NCI-H1417 (cell line): ENCODE results near the gene CCDC85A.
"Not testable (repeated sequence)": the region's sequence is repeated elsewhere in the genome, so short reads cannot be mapped to it uniquely, and the experiment has no call there.

ENCODE experiments used
- DNase-seq, 3 experiments: peaks; one replicate each; lab custom pipeline; 2025; lab: John Stamatoyannopoulos, UW

The CCDC85A gene

DNA sequence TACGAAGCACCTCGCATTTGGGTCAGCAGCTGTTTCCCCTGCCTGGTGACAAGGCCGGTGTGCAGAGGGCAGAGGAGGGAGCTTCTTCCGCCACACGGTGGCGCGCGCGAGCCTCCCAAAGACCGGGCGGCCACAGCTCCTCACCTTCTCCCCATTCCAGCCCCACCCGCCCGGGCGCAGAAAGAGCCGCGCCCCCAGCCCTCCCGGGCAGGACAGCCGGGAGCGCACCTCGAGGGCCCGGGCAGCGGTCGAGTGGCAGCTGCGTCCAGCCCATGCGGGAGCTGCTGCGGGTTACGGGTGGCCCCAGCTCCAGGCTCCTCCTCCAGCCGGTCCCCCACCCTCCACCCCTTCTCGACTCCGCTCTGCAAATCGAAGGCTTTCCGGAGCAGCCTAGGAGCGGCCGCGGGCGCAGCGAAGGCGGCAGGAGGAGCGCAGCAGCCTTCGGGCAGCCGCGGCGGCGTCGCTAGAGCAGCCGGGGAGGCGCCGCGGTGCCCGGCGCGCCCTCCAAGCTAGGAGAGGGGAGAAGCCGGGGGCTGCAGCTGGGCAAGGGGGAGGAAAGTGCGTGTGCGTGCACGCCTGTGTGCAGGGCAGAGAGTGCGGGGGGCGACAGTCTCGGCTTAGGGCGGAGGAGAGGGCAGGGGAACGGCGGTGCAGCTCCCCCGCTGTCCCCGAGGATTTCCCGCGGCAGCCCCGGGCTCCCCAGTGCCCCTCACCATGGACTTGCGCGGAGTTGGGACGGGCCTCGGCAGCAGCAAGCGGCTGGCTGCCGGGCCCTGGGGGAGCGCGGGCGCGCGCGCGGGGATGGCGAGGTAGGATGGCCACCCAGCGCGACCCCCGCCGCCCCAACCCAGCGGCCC, at the start of gene CCDC85A:
CCDC85A (plus strand) TSS at position 348 of the 857 bp plus-strand sequence. CDS start 635 bp downstream, outside the sequence.
- DNase-seq, result peak; percentile 88 to 99 (median 97)

- DNase-seq, result no peak
These were observed 48.9 kb upstream of the CCDC85A start for GRCh38 chr2:56134861-56135260.

DNA sequence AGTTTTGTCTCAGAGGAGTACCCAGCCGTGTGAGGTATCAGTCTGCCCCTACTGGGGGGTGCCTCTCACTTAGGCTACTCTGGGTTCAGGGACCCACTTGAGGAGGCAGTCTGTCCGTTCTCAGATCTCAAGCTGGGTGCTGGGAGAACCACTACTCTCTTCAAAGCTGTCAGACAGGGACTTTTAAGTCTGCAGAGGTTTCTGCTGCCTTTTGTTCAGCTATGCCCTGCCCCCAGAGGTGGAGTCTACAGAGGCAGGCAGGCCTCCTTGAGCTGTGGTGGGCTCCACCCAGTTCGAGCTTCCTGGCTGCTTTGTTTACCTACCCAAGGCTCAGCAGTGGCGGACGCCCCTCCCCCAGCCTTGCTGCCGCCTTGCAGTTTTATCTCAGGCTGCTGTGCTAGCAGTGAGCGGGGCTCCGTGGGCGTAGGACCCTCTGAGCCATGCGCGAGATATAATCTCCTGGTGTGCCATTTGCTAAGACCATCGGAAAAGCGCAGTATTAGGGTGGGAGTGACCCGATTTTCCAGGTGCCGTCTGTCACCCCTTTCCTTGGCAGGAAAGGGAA, 41.2 kb upstream of the CCDC85A start:
- DNase-seq, result not testable (repeated sequence)

GRCh38 chr2:56147907-56148306, 35.9 kb upstream of the CCDC85A start:
- DNase-seq, result no peak

DNA sequence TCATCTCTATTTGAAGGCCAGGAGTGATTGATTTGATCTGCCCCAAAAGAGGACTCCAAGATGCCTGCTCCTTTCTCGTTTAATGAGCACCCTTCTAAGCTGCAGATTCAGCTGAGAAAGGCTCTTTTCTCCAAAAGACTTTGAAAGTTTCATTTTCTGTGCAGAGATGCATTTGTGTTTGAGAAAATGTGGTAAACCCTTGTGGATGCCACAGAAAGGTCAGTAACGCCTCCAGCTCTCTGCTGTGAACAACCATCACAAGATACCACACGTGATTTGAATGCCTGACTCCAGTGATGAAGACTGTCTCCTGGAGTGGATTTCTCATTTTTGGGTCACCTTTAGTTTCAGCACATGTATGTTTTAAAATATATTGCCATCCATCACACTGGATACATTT, 35.0 kb upstream of the CCDC85A start:
- no peak for DNase-seq

DNA sequence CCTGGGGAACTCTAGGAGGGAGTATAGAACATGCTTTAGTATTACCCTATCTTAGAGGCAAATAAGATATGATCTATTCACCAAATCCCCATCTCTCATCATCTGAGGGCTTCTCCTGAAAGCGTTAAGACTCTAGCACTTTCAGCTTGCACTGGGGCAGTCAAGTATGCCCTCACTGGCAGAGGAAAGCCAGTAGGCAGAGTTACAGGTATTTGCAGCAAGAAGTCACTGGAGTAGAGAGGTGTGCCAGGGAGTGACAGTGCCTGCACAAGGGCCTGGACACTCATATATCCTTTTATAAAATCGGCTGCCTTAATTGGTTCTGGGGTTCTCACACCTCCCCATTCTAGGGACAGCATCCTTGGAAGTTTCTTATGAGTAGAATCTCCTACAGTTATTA, 31.9 kb upstream of the CCDC85A start:
- no peak for DNase-seq

DNA sequence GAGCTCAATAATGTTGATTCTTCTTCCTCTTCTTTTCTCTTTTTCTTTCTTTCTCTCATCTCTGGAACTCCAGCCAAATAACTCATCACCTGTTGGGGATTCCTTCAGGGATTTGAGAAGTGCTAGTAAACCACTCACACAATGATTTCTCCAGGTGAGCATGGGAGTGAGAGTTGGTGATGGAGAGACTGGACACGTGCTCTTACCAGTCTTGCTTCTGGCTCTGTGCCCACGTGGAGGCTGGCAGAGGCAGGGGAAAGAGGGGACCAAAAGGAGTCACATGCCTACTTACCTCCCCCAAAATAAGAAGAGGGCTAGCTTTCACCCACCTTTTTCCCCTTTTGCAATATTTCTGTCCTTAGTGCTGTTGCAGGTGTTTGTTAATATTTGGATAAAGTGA, 28.6 kb upstream of the CCDC85A start:
- no peak for DNase-seq

- not testable (repeated sequence) for DNase-seq
These were observed 23.9 kb upstream of the CCDC85A start for GRCh38 chr2:56159875-56160274.

- DNase-seq, result peak; percentile 57 to 82 (median 78)
These were observed 15.9 kb upstream of the CCDC85A start for GRCh38 chr2:56167616-56168562.

- no peak for DNase-seq
These were observed 14.3 kb upstream of the CCDC85A start for GRCh38 chr2:56169521-56169920.

GRCh38 chr2:56170504-56170903, 13.3 kb upstream of the CCDC85A start:
- DNase-seq, result no peak

DNA sequence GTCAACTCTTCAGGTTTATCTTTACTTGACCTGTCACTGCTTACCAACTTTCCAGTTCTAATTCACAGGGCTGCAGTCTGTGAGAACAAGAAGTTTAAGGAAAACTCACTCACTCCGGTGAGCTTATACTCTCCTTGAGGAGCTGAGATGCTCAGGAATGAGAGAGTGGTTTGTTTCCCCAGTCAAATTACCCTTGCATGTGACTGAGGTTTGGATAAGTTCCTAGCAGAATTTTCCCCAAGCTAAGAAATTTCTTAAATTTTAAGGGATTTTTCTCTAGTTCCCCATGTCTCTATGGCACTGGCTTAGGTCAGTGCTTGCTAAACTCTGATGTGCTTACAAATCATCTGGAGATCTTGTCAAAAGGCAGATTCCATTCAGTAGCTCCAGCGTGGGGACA, 12.8 kb upstream of the CCDC85A start:
- no peak for DNase-seq

- DNase-seq, result no peak
These were observed 8.0 kb upstream of the CCDC85A start for GRCh38 chr2:56175779-56176178.

GRCh38 chr2:56177420-56178220, 6.2 kb upstream of the CCDC85A start:
- no peak for DNase-seq

GRCh38 chr2:56179931-56180330, 3.9 kb upstream of the CCDC85A start:
- DNase-seq, result no peak

DNA sequence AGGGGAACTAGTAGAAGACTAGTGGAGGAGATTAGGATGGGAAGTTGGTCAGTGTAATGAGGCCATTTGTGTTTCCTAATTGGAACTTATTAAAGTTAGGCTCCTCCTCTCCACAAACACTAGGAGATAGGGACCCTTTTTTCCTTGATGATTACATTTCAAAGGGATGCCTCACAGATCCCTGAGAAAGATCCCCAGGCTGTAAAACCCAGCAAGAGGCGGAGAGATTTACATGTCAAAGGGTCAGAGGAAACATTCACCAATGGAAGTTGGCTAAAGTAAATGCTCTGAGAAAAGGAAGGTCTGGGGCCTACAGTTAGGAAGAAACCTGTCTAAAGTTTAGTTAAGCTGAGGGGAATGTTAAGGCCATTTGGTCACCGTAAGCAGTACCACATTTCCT, 1.4 kb upstream of the CCDC85A start:
- no peak for DNase-seq

DNA sequence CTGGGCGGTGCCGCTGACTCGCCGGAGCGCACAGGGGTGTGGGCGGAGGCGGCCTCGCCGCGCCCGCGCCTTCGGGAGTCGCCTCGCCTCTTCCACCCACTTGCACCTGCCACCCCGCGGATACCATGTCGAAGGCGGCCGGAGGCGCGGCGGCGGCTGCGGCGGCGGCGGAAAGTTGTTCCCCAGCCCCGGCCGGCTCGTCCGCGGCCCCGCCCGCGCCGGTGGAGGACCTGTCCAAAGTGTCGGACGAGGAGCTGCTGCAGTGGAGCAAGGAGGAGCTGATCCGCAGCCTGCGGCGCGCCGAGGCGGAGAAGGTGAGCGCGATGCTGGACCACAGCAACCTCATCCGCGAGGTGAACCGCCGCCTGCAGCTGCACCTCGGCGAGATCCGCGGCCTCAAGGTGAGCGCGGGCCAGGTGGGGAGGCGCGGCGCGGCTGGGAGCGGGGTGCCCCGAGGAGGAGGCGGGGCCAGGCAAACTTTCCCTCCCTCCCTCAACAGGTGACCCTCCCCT, 766 bp downstream of the CCDC85A start:
- peak; percentile 47 to 91 (median 88) for DNase-seq

- DNase-seq, result peak; percentile 44 to 75 (median 69)
These were observed 1.4 kb downstream of the CCDC85A start for GRCh38 chr2:56185101-56185581.

DNA sequence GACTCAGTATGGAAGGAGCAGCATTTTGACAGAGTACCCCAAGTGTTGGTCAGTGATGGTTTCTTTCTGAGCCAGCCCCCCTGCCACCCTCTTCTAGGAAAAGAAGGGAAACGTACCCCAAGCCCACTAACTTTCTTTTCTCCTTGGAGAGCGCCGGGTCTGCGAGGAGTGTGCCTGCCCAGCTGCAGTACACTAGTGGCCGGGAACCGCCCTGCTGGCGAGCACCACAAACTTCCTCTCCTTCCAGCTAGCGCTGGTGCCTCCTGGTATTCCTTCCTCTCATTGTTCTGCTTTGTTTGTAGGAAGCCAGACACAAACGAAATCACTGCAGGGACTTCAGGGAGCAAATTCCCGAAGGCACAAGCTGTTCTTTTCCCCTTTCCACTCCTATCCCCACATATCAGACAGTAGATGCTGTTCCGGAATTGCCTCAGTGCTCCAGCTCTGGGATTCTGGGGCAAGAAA, 1.8 kb downstream of the CCDC85A start:
- peak; percentile 14 to 65 (median 62) for DNase-seq

DNA sequence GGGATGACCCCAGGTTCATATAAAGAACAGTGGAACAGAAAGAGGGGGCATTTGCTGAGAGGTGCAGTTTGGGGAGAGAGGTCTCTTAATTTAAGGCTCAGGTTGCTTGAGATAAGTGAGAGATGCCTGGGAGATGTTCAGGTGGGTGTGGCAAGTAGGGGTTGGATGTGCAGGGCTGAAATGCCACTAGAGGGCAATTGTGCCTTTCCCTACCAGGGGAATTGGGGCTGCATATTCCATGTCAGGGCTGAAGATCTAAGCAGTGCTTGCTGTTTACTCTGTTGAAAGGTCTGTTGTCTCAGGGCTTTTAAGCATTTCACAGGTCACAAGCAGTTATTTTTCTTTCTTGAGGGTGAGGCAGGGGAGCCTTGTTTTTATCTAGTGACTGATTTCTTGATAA, 7.8 kb downstream of the CCDC85A start:
- peak; percentile 50 to 84 (median 75) for DNase-seq
